Activated naive CD4-positive, alpha-beta T cell treated with anti-CD3 and anti-CD28 coated beads for 36 hours (primary cell): ENCODE measurements around the gene BBS4. TPM values are rescaled to one million over a fixed set of nuclear protein-coding genes. Genes with fewer than 3 reads are reported as not detected.
"Not testable (repeated sequence)": the region's sequence is repeated elsewhere in the genome, so short reads cannot be mapped to it uniquely, and the experiment has no call there.

Source experiments
- CTCF ChIA-PET: fragments of 350-600 bp; sonication (Branson Sonifier 250); formaldehyde crosslinking; loops from one replicate; lab custom pipeline; 2021; ENCODE audit warnings: antibody characterized with exemption; lab: Charles Lee
- DNase-seq: peaks from one replicate; pipeline ENCODE4 v3.0.0-alpha.2; 2020
- H3K27ac Mint-ChIP-seq: one replicate; pipeline ENCODE4 v1.8.0; 2021; ENCODE audit warnings: mild to moderate bottlenecking, mixed read lengths
- H3K27me3 Mint-ChIP-seq: one replicate; pipeline ENCODE4 v1.8.0; 2021; ENCODE audit warnings: low read depth, mixed read lengths
- H3K36me3 Mint-ChIP-seq: one replicate; pipeline ENCODE4 v1.8.0; 2021; ENCODE audit warnings: low read depth, mixed read lengths
- H3K4me1 Mint-ChIP-seq: one replicate; pipeline ENCODE4 v1.8.0; 2021; ENCODE audit warnings: low read depth, mixed read lengths
- H3K4me3 Mint-ChIP-seq: one replicate; pipeline ENCODE4 v1.8.0; 2021; ENCODE audit warnings: mild to moderate bottlenecking, moderate library complexity, mixed read lengths
- H3K9me3 Mint-ChIP-seq: one replicate; pipeline ENCODE4 v1.8.0; 2021; ENCODE audit warnings: mixed read lengths
- intact Hi-C: fragments of 100-400 bp; cut with micrococcal nuclease; formaldehyde crosslinking; loops from one replicate; pipeline ENCODE4 v1.15.1; 2023
- total RNA-seq, 2 experiments: library from RNA; stranded (reverse); gene quantifications; one replicate each; pipeline ENCODE4 v1.2.3, GENCODE V29; 2021

Gene BBS4, protein sequence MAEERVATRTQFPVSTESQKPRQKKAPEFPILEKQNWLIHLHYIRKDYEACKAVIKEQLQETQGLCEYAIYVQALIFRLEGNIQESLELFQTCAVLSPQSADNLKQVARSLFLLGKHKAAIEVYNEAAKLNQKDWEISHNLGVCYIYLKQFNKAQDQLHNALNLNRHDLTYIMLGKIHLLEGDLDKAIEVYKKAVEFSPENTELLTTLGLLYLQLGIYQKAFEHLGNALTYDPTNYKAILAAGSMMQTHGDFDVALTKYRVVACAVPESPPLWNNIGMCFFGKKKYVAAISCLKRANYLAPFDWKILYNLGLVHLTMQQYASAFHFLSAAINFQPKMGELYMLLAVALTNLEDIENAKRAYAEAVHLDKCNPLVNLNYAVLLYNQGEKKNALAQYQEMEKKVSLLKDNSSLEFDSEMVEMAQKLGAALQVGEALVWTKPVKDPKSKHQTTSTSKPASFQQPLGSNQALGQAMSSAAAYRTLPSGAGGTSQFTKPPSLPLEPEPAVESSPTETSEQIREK
- total RNA-seq: 10 to 100 TPM; 16.3 to 17.4 TPM

DNA sequence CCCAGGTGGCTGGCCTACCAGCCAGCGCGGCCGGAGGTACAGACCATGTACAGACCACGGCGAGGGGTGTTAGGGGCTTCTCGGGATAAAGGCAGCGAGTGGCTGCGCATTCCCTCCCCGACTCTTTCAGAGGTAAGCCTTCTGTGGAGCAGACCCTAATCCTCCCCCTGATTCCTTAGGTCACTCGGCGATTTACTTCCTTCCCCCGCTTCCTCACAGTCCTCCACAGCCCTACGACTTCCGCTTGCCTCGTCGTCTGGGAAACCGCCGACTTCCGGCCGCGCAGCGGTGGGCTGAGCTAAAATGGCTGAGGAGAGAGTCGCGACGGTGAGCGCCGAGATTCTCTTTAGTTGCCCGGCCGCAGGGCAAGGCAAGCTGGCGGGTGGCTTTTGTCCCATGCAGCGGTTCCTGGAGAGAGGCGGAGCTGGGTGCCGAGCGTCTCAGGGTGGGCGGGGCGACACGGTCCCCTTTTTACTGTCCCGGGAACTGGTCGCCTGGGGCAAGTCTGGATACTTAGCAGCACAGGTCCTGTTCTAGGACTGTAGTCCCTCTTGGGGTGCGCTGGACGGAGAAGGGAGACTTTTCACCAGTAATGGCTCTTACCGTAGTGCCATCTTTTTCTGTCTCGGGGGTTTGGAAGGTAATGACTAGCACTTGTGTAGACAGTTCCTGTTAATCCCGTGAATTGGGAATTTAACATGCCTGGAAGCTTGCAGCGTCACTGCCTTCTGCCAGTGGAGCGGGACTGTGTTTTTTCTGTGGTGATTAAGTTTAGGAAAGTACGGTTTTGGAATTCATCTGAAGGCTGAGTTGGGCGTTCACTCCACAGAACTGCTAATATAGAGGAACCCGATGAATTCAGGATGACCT, at the start of gene BBS4, which contains the start of gene HIGD2B:
Gene BBS4, plus strand, starts transcription at position 283 of the 870 bp plus-strand sequence. Its CDS starts 21 bp downstream, at position 304.
Gene HIGD2B, minus strand, starts transcription at position 258 of the 870 bp plus-strand sequence. CDS start 9,808 bp downstream, outside the sequence.
- Mint-ChIP-seq H3K36me3 (peaks cover 2% of the 10 kb centered on the region), H3K4me1 (peaks cover 15% of the 10 kb centered on the region), H3K27ac (peak within 1 kb of the TSS; percentile 87), H3K27me3 (no peaks in the 10 kb centered on the region), H3K4me3 (peak within 1 kb of the TSS; percentile 89), H3K9me3 (no peaks in the 10 kb centered on the region)
- CTCF ChIA-PET: no interaction called here
- DNase-seq: peak; percentile 91
- intact Hi-C loops: loop anchor here (1.0 to 10.0 kb wide), 6 partner anchors 56 to 455 kb away; partner anchors contain the start of genes ADPGK, ARIH1, NEO1 and PKM

DNA sequence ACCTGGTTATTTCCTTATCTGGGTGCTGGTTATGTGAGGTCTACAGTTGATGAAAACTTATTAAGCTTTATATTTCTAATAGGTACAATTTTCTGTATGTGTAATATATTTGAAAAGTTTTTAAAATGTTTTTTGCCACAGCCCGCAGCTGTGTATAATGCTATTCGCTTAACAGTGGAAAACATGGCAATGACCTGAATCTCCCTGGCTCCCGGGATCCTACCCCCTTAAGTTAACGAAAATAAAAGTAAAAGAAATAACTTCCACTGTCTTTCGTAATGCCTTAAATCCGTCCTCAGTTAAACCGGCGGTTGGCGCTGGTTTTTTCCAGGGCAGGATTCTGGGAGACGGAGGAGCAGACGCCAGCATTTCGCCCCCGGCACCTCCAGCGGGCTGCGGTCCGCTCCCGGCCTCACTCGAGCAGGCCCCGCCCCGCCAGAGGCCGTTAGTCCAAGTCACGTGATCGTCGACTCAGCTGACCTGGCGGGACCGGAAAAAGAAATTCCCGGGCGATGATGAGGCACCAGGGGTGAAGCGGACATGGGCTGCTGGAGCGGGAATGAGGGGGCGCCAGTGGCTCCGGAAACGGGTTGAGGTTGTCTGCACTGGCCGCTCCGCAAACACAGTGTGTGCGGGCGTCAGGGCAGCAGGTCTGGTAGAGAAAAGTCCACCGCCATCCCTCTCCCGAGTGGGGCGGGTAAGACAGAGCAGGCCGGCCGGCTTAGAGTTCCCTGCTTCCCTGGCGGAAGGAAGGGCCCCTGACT, 49.3 kb upstream of the BBS4 start:
- H3K36me3 Mint-ChIP-seq, H3K27ac Mint-ChIP-seq, H3K9me3 Mint-ChIP-seq, CTCF ChIA-PET, H3K27me3 Mint-ChIP-seq, H3K4me1 Mint-ChIP-seq, intact Hi-C loops: not testable (repeated sequence)
- H3K4me3 Mint-ChIP-seq: peak overlapping the region; percentile 48
- peak; percentile 79 for DNase-seq

DNA sequence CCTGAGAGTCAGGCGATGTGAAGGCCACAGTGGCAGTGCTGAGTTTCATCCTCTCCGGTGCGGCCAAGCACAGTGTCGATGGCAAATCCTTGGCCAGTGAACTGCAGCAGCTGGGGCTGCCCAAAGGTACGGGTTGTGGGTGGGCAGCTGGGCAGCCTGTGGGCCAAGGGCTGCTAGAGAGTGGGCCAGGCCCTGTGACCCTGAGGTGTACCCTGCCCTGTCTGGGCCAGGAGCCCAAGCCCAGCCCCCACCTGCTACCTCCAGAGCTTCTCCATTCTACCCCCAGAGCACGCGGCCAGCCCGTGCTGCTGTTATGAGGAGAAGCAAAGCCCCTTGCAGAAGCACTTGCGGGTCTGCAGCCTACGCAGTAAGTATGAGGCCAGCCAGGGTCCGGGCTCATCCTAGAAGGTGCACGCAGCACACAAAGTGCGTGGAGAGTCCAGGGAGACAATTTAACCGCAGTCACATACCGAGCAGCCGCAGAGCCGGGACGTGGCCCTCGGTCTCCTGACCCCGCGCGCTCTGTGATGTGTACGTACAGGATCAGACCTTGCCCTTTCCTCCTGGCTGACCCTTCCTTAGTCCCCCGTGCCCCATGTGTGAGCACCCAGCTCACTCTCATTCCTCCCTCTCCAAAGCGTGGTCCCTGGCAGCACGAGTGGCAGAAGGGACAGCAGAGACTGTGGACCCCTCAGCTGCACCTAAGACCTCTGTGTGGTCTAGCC, 46.1 kb upstream of the BBS4 start:
- intact Hi-C loops: not testable (repeated sequence)

DNA sequence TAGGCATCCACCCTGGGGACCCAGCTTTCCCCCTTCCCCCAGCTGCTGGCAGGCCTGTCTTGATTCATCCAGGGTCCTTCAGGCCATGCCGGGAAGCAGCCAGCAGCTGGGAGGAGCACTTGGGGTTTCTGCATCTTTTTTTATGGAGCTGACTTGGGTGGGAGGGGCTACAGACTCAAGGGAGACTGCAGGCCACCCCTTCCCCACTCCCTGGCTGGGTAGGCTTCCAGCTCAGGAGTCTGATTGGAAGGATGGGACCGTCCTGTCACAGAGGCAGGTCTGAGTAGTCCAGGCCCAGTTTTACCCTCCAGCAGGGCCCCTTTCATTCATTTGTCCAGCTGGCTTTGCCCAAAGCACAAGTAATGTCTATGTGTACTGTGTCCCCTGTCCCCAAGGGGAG, 43.7 kb upstream of the BBS4 start:
- H3K4me3 Mint-ChIP-seq, H3K4me1 Mint-ChIP-seq, H3K9me3 Mint-ChIP-seq, H3K27me3 Mint-ChIP-seq, DNase-seq, intact Hi-C loops, CTCF ChIA-PET, H3K27ac Mint-ChIP-seq, H3K36me3 Mint-ChIP-seq: not testable (repeated sequence)

More for the DNA sequence above, 46.1 kb upstream of the BBS4 start:
- H3K4me3 Mint-ChIP-seq, H3K4me1 Mint-ChIP-seq, DNase-seq, H3K27me3 Mint-ChIP-seq, H3K9me3 Mint-ChIP-seq, H3K36me3 Mint-ChIP-seq, CTCF ChIA-PET, H3K27ac Mint-ChIP-seq: not testable (repeated sequence)

DNA sequence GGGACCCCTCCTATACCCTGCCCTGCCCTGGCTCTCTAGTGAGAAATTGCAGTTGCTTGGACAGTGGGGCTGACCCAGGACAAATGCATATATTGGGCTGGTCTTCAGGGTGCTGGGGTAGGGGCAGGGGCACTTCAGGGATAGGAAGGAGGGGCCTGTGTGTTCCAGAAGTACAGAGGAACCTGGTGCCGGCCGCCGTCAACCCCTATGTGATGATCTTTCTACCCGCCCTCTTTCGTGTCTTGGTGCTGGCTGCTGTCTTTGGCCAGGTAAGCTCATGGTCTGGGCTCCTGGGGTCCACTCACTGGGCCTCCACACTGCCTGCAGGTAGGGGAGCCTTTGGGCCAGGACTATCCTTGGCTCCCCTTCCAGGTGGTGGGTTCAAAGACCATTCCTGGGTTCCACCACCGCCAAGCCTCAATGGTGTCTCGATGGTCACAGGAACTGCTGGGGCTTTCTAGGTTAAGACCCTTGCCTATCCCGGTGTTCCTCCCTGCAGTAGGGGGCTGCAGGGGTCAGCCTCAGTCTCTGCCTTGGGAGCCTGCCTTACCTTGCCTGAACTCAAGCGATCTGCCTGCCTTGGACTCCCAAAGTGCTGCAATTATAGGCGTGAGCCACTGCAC, 37.3 kb upstream of the BBS4 start:
- H3K4me3 Mint-ChIP-seq, H3K36me3 Mint-ChIP-seq, H3K4me1 Mint-ChIP-seq, H3K27ac Mint-ChIP-seq, DNase-seq, intact Hi-C loops, H3K9me3 Mint-ChIP-seq, CTCF ChIA-PET, H3K27me3 Mint-ChIP-seq: not testable (repeated sequence)

DNA sequence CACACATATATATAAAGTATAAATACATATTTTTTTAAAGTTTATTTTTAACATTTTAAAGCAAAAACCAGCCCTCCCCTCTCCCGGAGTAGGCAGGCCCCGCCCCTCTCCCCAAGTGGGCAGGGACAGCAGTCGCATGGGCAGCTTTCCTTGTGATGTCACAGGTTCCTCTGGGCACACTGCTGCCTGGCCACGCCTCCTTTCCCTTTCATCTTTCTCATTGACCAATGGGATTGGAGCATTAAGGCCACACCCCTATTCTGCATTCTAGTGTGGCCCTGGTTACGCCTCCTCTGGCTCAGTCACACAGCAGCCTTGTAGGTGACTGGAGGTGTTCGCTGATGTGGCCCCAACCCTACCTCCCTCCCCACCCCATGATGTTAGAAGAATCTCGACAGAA, 31.6 kb upstream of the BBS4 start, which contains the start of gene GOLGA6B:
Gene GOLGA6B, plus strand, starts transcription at position 301 of the 400 bp plus-strand sequence. Its CDS starts 41 bp downstream, at position 342.
- CTCF ChIA-PET, H3K4me3 Mint-ChIP-seq, H3K27me3 Mint-ChIP-seq, H3K27ac Mint-ChIP-seq, intact Hi-C loops, H3K9me3 Mint-ChIP-seq, H3K36me3 Mint-ChIP-seq, H3K4me1 Mint-ChIP-seq, DNase-seq: not testable (repeated sequence)

DNA sequence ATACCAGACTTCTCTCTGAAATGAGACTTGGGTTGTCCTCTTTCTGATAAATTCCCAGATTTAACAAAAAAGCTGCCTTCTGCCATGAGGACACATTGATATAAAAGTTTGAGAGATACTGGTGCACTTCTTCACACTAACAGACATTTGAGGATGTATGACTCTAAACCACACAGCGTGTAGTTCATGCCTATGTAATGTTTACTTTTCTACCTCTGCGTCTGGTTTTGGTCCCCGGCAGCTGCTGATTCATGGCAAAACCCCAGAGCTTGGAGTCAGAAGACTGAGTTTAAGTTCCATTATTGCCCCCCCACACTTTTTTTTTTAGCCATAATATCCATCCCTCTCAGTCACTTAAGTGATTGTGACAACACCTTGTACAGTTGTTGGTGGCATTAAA, 30.0 kb upstream of the BBS4 start:
- H3K27me3 Mint-ChIP-seq, H3K36me3 Mint-ChIP-seq, H3K4me3 Mint-ChIP-seq, CTCF ChIA-PET, DNase-seq, H3K9me3 Mint-ChIP-seq, H3K4me1 Mint-ChIP-seq, H3K27ac Mint-ChIP-seq, intact Hi-C loops: not testable (repeated sequence)

DNA sequence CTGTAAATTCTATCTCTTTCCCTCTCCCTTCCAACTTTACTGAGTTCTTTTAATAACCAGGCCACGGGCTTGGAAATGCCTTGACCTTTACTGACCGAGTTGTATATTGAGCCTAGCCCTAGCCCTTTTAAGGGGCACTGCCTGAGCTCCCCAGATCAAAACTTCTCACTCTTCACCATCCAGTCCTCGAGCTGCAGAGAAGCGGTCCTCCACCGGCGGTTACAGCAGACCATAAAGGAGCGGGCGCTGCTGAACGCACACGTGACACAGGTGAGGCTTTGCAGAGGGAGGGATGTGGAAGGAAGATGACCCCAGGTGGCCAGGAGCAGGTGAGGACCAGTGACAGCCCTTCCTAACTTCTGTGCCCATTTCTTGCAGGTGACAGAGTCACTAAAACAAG, 24.9 kb upstream of the BBS4 start:
- H3K4me1 Mint-ChIP-seq, DNase-seq, CTCF ChIA-PET, H3K36me3 Mint-ChIP-seq, intact Hi-C loops, H3K27ac Mint-ChIP-seq, H3K27me3 Mint-ChIP-seq, H3K9me3 Mint-ChIP-seq, H3K4me3 Mint-ChIP-seq: not testable (repeated sequence)

DNA sequence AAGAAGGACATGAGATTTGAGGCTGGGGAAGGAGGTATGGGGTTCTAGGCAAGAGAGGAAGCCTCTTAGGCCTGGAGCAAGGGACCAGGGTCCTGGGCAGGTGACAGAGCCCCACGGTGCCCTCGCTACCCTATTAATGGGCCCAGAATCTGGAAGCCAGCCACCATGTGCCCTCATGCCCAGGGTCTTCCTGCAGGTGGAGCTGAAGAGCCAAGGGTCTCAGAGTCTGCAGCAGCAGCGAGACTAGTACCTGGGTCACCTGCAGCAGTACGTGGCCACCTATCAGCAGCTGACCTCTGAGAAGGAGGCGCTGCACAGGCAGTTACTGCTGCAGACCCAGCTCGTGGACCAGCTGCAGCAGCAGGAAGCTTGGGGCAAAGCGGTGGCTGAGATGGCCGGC, 22.1 kb upstream of the BBS4 start:
- H3K36me3 Mint-ChIP-seq, H3K27me3 Mint-ChIP-seq, H3K4me3 Mint-ChIP-seq, H3K4me1 Mint-ChIP-seq, H3K9me3 Mint-ChIP-seq, CTCF ChIA-PET, DNase-seq, intact Hi-C loops, H3K27ac Mint-ChIP-seq: not testable (repeated sequence)

DNA sequence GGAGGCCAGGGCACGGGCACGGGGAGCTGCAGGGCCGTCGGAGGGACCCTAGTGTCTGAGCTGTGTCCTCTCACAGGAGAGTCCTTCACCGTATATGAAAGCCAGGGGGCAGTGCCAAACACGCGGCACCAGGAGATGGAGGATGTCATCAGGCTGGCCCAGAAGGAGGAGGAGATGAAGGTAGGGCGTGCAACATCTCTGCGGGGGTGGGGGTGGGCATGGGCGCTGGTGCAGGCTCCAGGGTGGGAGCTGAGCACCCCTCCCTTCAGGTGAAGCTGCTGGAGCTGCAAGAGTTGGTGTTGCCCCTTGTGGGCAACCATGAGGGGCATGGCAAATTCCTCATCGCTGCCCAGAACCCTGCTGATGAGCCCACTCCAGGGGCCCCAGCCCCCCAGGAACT, 20.3 kb upstream of the BBS4 start:
- CTCF ChIA-PET, DNase-seq, H3K4me3 Mint-ChIP-seq, H3K27me3 Mint-ChIP-seq, H3K27ac Mint-ChIP-seq, H3K4me1 Mint-ChIP-seq, intact Hi-C loops, H3K36me3 Mint-ChIP-seq, H3K9me3 Mint-ChIP-seq: not testable (repeated sequence)

DNA sequence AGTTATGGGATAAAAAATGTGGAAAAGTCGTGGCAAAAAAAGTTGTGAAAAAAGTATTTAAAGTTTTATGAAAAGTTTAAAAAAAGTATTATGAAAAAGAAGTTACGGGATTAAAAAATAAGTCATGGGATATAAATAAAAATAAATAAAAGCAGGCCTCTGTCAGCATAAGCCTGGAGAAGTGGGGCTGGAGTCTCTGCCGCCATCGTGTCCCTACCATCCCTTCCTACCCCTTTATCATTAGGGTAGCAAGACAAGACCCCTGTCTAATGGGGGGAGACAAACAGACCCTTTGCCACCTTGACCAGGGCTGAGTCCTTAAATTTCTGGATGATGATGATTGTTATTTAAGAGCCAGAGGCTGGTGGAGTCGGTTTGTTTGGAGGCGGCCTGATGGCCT, 16.2 kb upstream of the BBS4 start:
- H3K27me3 Mint-ChIP-seq: not testable (repeated sequence)

More for the DNA sequence above, 16.2 kb upstream of the BBS4 start:
- DNase-seq, H3K36me3 Mint-ChIP-seq, H3K4me3 Mint-ChIP-seq, H3K27ac Mint-ChIP-seq, CTCF ChIA-PET, H3K9me3 Mint-ChIP-seq, H3K4me1 Mint-ChIP-seq: not testable (repeated sequence)
- intact Hi-C loops: loop anchor here (10.0 kb wide), 1 partner anchor 355 kb away; no protein-coding TSS in a partner anchor
